Fibroblast of villous mesenchyme (primary cell): Measurements from ENCODE around the gene MTHFD1L. TPM values are rescaled to one million over a fixed set of nuclear protein-coding genes. Genes with fewer than 3 reads are reported as not detected.

Experiments used
- DNase-seq: peaks from one replicate; pipeline ENCODE4 v3.0.0-alpha.2; 2010; ENCODE audit warnings: low read depth
- H3K4me3 ChIP-seq: 2 replicates; pipeline ENCODE4 v1.5.1; 2011; ENCODE audit warnings: low read depth, mild to moderate bottlenecking, low read length
- total RNA-seq: library from RNA; depleted of rRNA; stranded (reverse); fragments of >200 nt; gene quantifications from 2 replicates; pipeline ENCODE4 v1.2.3, GENCODE V29; 2012
- TF ChIP-seq, protein P1 (sequence below): IDR thresholded peaks from 2 replicates; pipeline ENCODE4 v1.5.1; 2012; ENCODE audit warnings: low read depth, mild to moderate bottlenecking, low read length; ENCODE audit not compliant: insufficient read depth

MTHFD1L gene
- total RNA-seq, 1 donor: 43.2 TPM

DNA sequence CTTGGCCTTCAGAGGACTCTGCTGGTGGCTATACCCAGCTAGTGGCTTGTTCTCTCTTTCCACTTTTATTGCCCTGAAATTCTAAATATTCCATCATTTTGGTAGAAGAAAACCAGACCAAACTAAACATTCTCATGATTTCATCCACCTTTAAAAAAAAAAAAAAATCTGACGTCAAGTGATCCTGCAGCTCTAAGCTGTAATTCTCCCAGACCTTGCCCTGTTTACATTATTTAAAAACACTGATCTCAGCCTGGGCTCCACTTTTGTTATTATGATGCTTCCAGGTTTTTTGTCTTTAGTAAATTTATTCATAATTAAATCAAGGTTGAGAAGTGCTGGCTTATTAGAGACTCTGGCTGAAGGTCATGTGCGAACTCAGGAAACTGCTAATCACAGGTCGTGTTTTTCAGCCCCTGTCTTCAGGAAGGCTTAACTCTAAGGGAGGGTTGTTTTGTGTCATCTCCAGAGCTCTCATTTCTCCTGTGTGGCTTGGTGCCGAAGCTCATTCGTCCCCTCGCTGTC lies 114.4 kb downstream of the MTHFD1L start:
- H3K4me3 ChIP-seq: no peak overlapping the region
- peak; percentile 53 for DNase-seq
- TF ChIP-seq, protein P1, sequence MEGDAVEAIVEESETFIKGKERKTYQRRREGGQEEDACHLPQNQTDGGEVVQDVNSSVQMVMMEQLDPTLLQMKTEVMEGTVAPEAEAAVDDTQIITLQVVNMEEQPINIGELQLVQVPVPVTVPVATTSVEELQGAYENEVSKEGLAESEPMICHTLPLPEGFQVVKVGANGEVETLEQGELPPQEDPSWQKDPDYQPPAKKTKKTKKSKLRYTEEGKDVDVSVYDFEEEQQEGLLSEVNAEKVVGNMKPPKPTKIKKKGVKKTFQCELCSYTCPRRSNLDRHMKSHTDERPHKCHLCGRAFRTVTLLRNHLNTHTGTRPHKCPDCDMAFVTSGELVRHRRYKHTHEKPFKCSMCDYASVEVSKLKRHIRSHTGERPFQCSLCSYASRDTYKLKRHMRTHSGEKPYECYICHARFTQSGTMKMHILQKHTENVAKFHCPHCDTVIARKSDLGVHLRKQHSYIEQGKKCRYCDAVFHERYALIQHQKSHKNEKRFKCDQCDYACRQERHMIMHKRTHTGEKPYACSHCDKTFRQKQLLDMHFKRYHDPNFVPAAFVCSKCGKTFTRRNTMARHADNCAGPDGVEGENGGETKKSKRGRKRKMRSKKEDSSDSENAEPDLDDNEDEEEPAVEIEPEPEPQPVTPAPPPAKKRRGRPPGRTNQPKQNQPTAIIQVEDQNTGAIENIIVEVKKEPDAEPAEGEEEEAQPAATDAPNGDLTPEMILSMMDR: no peak

DNA sequence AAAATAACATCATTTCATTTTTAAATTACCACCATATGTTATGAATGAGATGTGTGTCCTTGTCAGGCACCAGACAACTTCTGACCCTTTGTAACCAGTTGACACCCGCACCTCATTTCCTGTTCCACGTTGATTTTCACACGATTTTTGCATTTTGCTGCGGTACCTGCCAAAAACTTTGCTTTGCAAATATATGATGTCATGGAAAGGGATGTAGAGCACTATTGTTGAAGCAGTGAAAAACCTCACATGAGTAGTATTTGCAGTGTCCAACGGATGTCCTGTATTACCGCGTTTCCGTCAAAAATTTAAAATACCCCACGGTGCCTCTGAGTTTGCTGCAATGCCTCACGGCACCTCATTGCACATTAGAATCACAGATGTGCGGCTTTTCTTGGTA lies 115.6 kb downstream of the MTHFD1L start:
- no peak for DNase-seq
- no peak overlapping the region for H3K4me3 ChIP-seq
- TF ChIP-seq, protein P1: no peak

DNA sequence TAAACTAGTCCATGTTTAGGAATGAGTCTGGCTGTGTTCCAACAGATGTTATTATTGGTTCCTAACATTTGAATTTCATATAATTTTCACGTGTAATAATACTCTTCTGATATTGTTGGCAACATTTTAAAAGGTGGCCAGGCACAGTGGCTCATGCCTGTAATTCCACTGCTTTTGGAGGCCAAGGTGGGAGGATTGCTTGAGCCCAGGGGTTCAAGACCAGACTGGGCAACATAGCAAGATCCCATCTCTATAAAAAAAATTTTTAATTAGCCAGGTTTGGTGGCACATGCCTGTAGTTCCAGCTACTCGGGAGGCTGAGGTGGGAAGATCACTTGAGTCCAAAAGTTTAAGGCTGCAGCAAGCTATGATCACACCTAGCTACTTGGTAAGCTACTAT lies 116.2 kb downstream of the MTHFD1L start:
- TF ChIP-seq, protein P1: no peak
- DNase-seq: no peak
- no peak overlapping the region for H3K4me3 ChIP-seq

DNA sequence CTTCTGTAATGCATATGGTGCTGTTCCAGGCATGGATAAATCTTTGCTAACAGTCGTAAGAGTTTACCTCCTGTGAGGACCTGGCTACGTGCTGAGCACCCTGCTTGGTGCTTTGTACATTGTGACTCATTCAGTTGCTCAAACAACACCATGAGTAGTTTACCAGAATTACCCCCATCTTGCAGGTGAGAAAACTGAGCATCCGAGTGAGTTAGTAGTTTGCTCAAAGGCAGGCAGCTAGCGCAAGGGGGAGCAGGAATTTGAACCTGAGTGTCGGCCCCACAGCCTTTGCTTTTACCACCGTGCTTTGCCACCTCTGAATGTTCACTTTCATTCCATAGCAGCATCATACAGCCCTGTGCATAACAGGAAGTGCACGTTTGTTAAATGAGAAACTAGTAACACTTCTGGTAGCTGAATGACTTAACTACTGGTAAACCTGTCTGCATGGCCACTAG lies 121.9 kb downstream of the MTHFD1L start:
- TF ChIP-seq, protein P1: no peak
- DNase-seq: no peak
- H3K4me3 ChIP-seq: no peak overlapping the region

DNA sequence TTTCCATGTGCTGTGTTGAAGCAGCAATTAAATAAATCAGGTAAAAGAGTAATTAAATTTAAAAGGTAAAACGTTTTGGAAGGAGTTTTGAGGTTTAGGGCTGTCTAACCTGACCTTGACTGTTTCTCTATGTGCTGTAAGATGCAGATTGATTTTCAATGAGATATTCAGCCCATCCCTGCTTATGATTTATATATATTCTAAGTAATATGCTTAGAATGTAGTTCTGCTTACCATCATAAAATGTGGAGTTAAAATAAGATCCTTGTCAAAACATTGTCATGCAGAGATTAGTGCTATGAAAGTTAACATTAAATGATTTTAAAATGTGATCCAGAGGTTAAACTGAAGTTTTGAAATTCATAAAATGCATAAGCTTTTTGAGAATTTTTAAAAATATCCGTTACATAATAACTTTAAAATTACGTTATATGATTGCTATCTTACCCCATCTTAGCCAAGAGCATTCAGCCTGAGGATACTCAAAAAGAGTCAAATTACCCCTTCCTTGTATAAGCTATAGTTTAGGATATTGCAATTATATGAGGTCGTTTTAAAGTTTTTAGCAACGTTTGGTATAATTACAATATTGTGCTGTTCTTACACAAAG lies 122.5 kb downstream of the MTHFD1L start:
- no peak overlapping the region for H3K4me3 ChIP-seq
- DNase-seq: no peak
- TF ChIP-seq, protein P1: no peak

DNA sequence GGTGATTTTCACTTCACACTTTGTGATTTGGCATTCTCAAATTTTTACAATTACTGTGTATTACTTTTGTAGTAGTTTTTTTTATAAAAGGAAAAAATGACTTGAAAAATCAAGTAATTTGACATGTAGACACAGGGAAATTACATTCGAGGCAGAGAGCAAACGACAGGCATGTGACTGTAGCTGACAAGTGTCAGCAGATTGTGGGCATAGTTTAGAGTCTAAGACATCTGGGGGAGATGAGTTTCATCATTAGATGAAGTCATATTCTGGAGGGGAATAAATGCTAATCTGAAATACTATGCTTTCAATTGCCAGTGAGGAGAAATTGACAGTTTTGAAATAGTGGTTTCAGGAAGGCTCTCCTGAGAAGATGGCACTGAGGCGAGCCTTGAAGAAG lies 126.0 kb downstream of the MTHFD1L start:
- TF ChIP-seq, protein P1: no peak
- no peak for DNase-seq
- H3K4me3 ChIP-seq: no peak overlapping the region

DNA sequence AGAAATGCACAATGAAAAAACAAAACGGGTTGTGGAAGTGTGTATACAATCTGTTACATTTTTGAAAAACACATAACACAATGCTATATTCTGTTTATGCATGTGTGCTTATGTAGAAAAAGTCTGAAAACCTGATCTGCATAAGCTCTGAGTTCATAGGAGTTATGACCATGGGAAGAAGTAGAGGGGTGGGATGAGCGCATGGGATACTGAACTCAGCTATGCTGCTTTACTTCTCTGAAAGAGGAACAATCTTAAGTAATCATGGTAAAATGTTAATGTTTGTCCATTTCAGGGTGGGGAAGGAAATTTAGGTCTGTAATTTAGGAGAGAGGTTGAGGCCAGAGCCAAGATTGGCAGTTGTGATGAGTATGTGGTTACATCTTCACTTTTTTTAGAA lies 126.8 kb downstream of the MTHFD1L start:
- no peak overlapping the region for H3K4me3 ChIP-seq
- DNase-seq: no peak
- TF ChIP-seq, protein P1: no peak
